Transverse colon (tissue), 3 donors: ENCODE data around the gene CNTN5.

Experiments
- POLR2A ChIP-seq: fragments of 450-650 bp; IDR thresholded peaks from one replicate; pipeline ENCODE4 v1.6.1; 2016; ENCODE audit warnings: antibody characterized with exemption, mild to moderate bottlenecking, moderate library complexity
- TF ChIP-seq, protein P1 (sequence below), 5 experiments: fragments of 200-600 bp in 3 of 5; fragments of 450-650 bp in 2 of 5; sonication (generic) in 3 of 5; IDR thresholded peaks; 1 replicate in 2 of 5; 2 replicates in 3 of 5; pipeline ENCODE4 v1.5.1; 2016 to 2017; ENCODE audit warnings: antibody characterized with exemption in 5 of 5, inconsistent platforms in 3 of 5, mild to moderate bottlenecking in 2 of 5, moderate library complexity in 1 of 5

DNA sequence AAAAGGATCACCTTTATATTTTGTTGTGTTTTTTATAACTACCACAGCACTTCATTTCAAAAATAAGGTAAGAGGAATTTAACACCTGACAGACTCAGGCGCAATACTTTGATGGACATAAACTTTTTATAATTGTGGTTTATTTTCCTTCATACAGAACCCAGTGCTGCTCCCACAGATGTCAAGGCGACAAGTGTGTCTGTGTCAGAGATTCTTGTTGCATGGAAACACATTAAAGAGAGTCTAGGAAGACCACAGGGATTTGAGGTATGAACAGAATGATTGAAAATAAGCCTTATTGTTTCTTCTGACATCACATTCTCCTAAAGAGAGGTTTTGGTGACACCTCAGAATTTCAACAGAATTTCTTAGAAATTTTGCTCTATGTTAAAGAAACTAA is 1287.5 kb downstream of the CNTN5 start:
- TF ChIP-seq, protein P1, sequence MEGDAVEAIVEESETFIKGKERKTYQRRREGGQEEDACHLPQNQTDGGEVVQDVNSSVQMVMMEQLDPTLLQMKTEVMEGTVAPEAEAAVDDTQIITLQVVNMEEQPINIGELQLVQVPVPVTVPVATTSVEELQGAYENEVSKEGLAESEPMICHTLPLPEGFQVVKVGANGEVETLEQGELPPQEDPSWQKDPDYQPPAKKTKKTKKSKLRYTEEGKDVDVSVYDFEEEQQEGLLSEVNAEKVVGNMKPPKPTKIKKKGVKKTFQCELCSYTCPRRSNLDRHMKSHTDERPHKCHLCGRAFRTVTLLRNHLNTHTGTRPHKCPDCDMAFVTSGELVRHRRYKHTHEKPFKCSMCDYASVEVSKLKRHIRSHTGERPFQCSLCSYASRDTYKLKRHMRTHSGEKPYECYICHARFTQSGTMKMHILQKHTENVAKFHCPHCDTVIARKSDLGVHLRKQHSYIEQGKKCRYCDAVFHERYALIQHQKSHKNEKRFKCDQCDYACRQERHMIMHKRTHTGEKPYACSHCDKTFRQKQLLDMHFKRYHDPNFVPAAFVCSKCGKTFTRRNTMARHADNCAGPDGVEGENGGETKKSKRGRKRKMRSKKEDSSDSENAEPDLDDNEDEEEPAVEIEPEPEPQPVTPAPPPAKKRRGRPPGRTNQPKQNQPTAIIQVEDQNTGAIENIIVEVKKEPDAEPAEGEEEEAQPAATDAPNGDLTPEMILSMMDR (IDR thresholded peaks at IDR 0.05), result no peak
- no peak for TF ChIP-seq POLR2A
